Measurements from ENCODE around the gene LGALS7B. TPM values are rescaled to one million over a fixed set of nuclear protein-coding genes. Genes with fewer than 3 reads are reported as not detected.
"Not testable (repeated sequence)": the region's sequence is repeated elsewhere in the genome, so short reads cannot be mapped to it uniquely, and the experiment has no call there.

Gene LGALS7B
- total RNA-seq, 1 experiment from 2014 or later, result 3.6 TPM

- CTCF ChIA-PET, result no interaction called here
Observed at GRCh38 chr19:38796154-38796553, 7.2 kb downstream of the LGALS7B start.

DNA sequence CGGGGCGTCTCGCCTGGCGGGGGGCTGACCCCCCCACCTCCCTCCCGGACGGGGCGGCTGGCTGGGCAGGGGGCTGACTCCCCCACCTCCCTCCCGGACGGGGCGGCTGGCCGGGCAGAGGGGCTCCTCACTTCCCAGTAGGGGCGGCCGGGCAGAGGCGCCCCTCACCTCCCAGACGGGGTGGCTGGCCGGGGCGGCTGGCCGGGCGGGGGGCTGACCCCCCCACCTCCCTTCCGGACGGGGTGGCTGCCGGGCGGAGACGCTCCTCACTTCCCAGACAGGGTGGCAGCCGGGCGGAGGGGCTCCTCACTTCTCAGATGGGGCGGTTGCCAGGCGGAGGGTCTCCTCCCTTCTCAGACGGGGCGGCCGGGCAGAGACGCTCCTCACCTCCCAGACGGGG lies 8.8 kb downstream of the LGALS7B start:
- H3K9me3 ChIP-seq (ENCODE audit: control insufficient read depth, insufficient read depth, low read depth, low read length); ATAC-seq; intact Hi-C loops (cut with micrococcal nuclease; ENCODE audit: unreplicated experiment); H3K27me3 ChIP-seq (ENCODE audit: control insufficient read depth, insufficient read depth, low read length); DNase-seq (ENCODE audit: low read depth, low spot score); H3K4me3 ChIP-seq (ENCODE audit: low read depth in 2 of 2, low read length in 2 of 2); H3K36me3 ChIP-seq (ENCODE audit: control insufficient read depth, insufficient read depth, low read length); BruUV-seq (replicated peaks); CTCF ChIA-PET; POLR2A ChIA-PET; H3K27ac ChIP-seq (ENCODE audit: low read length); H3K4me1 ChIP-seq (ENCODE audit: control insufficient read depth, insufficient read depth, low read length): not testable (repeated sequence)
- in situ Hi-C loops (cut with HindIII; ENCODE audit: low pct_unique_long_range_greater_than_20kb, low sequenced_read_pairs), result loop anchor here (25.0 kb wide), 1 partner anchor 990 kb away; the partner anchor contains the start of gene LEUTX

More at GRCh38 chr19:38796154-38796553, 7.2 kb downstream of the LGALS7B start:
- no peaks in the 10 kb centered on the region for H3K9me3 ChIP-seq (ENCODE audit: control insufficient read depth, insufficient read depth, low read depth, low read length)
- intact Hi-C loops (cut with micrococcal nuclease; ENCODE audit: unreplicated experiment), result no loop called here
- no peaks in the 10 kb centered on the region for H3K36me3 ChIP-seq (ENCODE audit: control insufficient read depth, insufficient read depth, low read length)
- DNase-seq (ENCODE audit: low read depth, low spot score) (no peak), ATAC-seq (no peak)
- no peak overlapping the region for H3K27ac ChIP-seq (ENCODE audit: low read length)
- POLR2A ChIA-PET, result no interaction called here
- in situ Hi-C loops (cut with HindIII; ENCODE audit: low pct_unique_long_range_greater_than_20kb, low sequenced_read_pairs), result loop anchor here (25.0 kb wide), 1 partner anchor 991 kb away; the partner anchor contains the start of gene LEUTX
- TF ChIP-seq TCF7L2 (IDR thresholded peaks at IDR 0.05; ENCODE audit: low read depth, low read length) (no peak), SIN3A (IDR thresholded peaks at IDR 0.05; ENCODE audit: borderline replicate concordance, insufficient read depth, low read depth, low read length) (no peak), POLR2AphosphoS5 (IDR thresholded peaks at IDR 0.05; ENCODE audit: low read depth, low read length) (no peak), CTCF (IDR thresholded peaks at IDR 0.05) (no peak)
- TF ChIP-seq, protein P1, sequence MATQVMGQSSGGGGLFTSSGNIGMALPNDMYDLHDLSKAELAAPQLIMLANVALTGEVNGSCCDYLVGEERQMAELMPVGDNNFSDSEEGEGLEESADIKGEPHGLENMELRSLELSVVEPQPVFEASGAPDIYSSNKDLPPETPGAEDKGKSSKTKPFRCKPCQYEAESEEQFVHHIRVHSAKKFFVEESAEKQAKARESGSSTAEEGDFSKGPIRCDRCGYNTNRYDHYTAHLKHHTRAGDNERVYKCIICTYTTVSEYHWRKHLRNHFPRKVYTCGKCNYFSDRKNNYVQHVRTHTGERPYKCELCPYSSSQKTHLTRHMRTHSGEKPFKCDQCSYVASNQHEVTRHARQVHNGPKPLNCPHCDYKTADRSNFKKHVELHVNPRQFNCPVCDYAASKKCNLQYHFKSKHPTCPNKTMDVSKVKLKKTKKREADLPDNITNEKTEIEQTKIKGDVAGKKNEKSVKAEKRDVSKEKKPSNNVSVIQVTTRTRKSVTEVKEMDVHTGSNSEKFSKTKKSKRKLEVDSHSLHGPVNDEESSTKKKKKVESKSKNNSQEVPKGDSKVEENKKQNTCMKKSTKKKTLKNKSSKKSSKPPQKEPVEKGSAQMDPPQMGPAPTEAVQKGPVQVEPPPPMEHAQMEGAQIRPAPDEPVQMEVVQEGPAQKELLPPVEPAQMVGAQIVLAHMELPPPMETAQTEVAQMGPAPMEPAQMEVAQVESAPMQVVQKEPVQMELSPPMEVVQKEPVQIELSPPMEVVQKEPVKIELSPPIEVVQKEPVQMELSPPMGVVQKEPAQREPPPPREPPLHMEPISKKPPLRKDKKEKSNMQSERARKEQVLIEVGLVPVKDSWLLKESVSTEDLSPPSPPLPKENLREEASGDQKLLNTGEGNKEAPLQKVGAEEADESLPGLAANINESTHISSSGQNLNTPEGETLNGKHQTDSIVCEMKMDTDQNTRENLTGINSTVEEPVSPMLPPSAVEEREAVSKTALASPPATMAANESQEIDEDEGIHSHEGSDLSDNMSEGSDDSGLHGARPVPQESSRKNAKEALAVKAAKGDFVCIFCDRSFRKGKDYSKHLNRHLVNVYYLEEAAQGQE (IDR thresholded peaks at IDR 0.05; ENCODE audit: insufficient read depth in 1 of 2, low read depth in 2 of 2, low read length in 1 of 2), result no peak
- no peaks in the 10 kb centered on the region for H3K27me3 ChIP-seq (ENCODE audit: control insufficient read depth, insufficient read depth, low read length)
- peaks cover 9% of the 10 kb centered on the region; the same call in 1 of the 2 replicates for H3K4me1 ChIP-seq (ENCODE audit: control insufficient read depth, insufficient read depth, low read length)
- BruUV-seq (replicated peaks), result no TSS peak
- no peak overlapping the region for H3K4me3 ChIP-seq (ENCODE audit: low read depth in 2 of 2, low read length in 2 of 2)

GRCh38 chr19:38799104-38799503 lies 10.1 kb downstream of the LGALS7B start:
- H3K9me3 ChIP-seq (ENCODE audit: control insufficient read depth, insufficient read depth, low read depth, low read length), result no peaks in the 10 kb centered on the region
- H3K27me3 ChIP-seq (ENCODE audit: control insufficient read depth, insufficient read depth, low read length), result no peaks in the 10 kb centered on the region
- TF ChIP-seq POLR2AphosphoS5 (IDR thresholded peaks at IDR 0.05; ENCODE audit: low read depth, low read length), result no peak
- no peak for TF ChIP-seq TCF7L2 (IDR thresholded peaks at IDR 0.05; ENCODE audit: low read depth, low read length)
- TF ChIP-seq CTCF (IDR thresholded peaks at IDR 0.05), result no peak
- no peak for TF ChIP-seq SIN3A (IDR thresholded peaks at IDR 0.05; ENCODE audit: borderline replicate concordance, insufficient read depth, low read depth, low read length)
- TF ChIP-seq, protein P1 (IDR thresholded peaks at IDR 0.05; ENCODE audit: insufficient read depth in 1 of 2, low read depth in 2 of 2, low read length in 1 of 2), result no peak
- H3K36me3 ChIP-seq (ENCODE audit: control insufficient read depth, insufficient read depth, low read length), result no peaks in the 10 kb centered on the region
- DNase-seq (ENCODE audit: low read depth, low spot score), result peak; percentile 61
- no peak overlapping the region for H3K4me3 ChIP-seq (ENCODE audit: low read depth in 2 of 2, low read length in 2 of 2)
- peak overlapping the region; percentile 3; the same call in 1 of the 2 replicates for H3K27ac ChIP-seq (ENCODE audit: low read length)
- intact Hi-C loops (cut with micrococcal nuclease; ENCODE audit: unreplicated experiment) (no loop called here), in situ Hi-C loops (cut with HindIII; ENCODE audit: low pct_unique_long_range_greater_than_20kb, low sequenced_read_pairs) (loop anchor here (25.0 kb wide), 1 partner anchor 988 kb away; the partner anchor contains the start of gene LEUTX)
- ChIA-PET CTCF (interaction anchor here (0.6 to 1.1 kb wide), 3 partner anchors 77 to 1466 kb away, joined by 4 to 9 read pairs (median 4); partner anchors contain the start of genes MRPS12 and SARS2), POLR2A (interaction anchor here (0.6 to 1.6 kb wide), 3 partner anchors 131 to 1127 kb away, joined by 3 to 5 read pairs (median 3); partner anchors contain the start of genes MRPS12 and SARS2)
- BruUV-seq (replicated peaks), result no TSS peak
- peak; percentile 35; the same call in 1 of the 2 replicates for ATAC-seq
- H3K4me1 ChIP-seq (ENCODE audit: control insufficient read depth, insufficient read depth, low read length), result peaks cover 7% of the 10 kb centered on the region; the same call in 1 of the 2 replicates

Measured in Panc1 (cell line).